Measurements from ENCODE around the gene EPHB2.

- peak; percentile 75 for TF ChIP-seq CTCF (IDR thresholded peaks at IDR 0.05; ENCODE audit: low read depth, low read length)
- TF ChIP-seq POLR2A (IDR thresholded peaks at IDR 0.05; ENCODE audit: extremely low read depth, insufficient read length), result no peak
- no peak for TF ChIP-seq MAX (IDR thresholded peaks at IDR 0.05; ENCODE audit: low read depth, low read length)
These were observed 178.7 kb downstream of the EPHB2 start for GRCh38 chr1:22889213-22889827.
